ENCODE data around the gene NISCH.

The NISCH gene

GRCh38 chr3:52498137-52499054 lies 43.0 kb downstream of the NISCH start:
- H3K27me3 Mint-ChIP-seq: no peaks in the 10 kb centered on the region
- H3K4me3 Mint-ChIP-seq: no peak overlapping the region
- peaks cover 9% of the 10 kb centered on the region for H3K4me1 Mint-ChIP-seq (ENCODE audit: low read depth)
- H3K36me3 Mint-ChIP-seq (ENCODE audit: low read depth): no peaks in the 10 kb centered on the region
- no peak overlapping the region for H3K27ac Mint-ChIP-seq
- no peaks in the 10 kb centered on the region for H3K9me3 Mint-ChIP-seq

- no peak overlapping the region for H3K27ac Mint-ChIP-seq
- no peaks in the 10 kb centered on the region for H3K27me3 Mint-ChIP-seq
- no peaks in the 10 kb centered on the region for H3K36me3 Mint-ChIP-seq (ENCODE audit: low read depth)
- H3K4me3 Mint-ChIP-seq: no peak overlapping the region
- H3K4me1 Mint-ChIP-seq (ENCODE audit: low read depth): peaks cover 9% of the 10 kb centered on the region
- no peaks in the 10 kb centered on the region for H3K9me3 Mint-ChIP-seq
Observed at GRCh38 chr3:52501046-52501445, 45.6 kb downstream of the NISCH start.

- Mint-ChIP-seq H3K4me3 (no peak overlapping the region), H3K36me3 (ENCODE audit: low read depth) (no peaks in the 10 kb centered on the region), H3K4me1 (ENCODE audit: low read depth) (peaks cover 9% of the 10 kb centered on the region), H3K27ac (no peak overlapping the region), H3K9me3 (no peaks in the 10 kb centered on the region), H3K27me3 (no peaks in the 10 kb centered on the region)
Observed at GRCh38 chr3:52502001-52502400, 46.6 kb downstream of the NISCH start.

- Mint-ChIP-seq H3K27me3 (no peaks in the 10 kb centered on the region), H3K9me3 (no peaks in the 10 kb centered on the region), H3K4me1 (ENCODE audit: low read depth) (peaks cover 9% of the 10 kb centered on the region), H3K27ac (no peak overlapping the region), H3K36me3 (ENCODE audit: low read depth) (no peaks in the 10 kb centered on the region), H3K4me3 (no peak overlapping the region)
Observed at GRCh38 chr3:52502808-52503350, 47.5 kb downstream of the NISCH start.

GRCh38 chr3:52503788-52504424 lies 48.5 kb downstream of the NISCH start:
- H3K9me3 Mint-ChIP-seq: no peaks in the 10 kb centered on the region
- H3K4me3 Mint-ChIP-seq: no peak overlapping the region
- H3K36me3 Mint-ChIP-seq (ENCODE audit: low read depth): no peaks in the 10 kb centered on the region
- H3K4me1 Mint-ChIP-seq (ENCODE audit: low read depth): peaks cover 1% of the 10 kb centered on the region
- no peaks in the 10 kb centered on the region for H3K27me3 Mint-ChIP-seq
- no peak overlapping the region for H3K27ac Mint-ChIP-seq

- H3K27me3 Mint-ChIP-seq: no peaks in the 10 kb centered on the region
- H3K27ac Mint-ChIP-seq: no peak overlapping the region
- no peaks in the 10 kb centered on the region for H3K36me3 Mint-ChIP-seq (ENCODE audit: low read depth)
- no peak overlapping the region for H3K4me3 Mint-ChIP-seq
- H3K9me3 Mint-ChIP-seq: no peaks in the 10 kb centered on the region
- no peaks in the 10 kb centered on the region for H3K4me1 Mint-ChIP-seq (ENCODE audit: low read depth)
Observed at GRCh38 chr3:52504977-52505376, 49.6 kb downstream of the NISCH start.

- Mint-ChIP-seq H3K4me1 (ENCODE audit: low read depth) (no peaks in the 10 kb centered on the region), H3K36me3 (ENCODE audit: low read depth) (no peaks in the 10 kb centered on the region), H3K27me3 (no peaks in the 10 kb centered on the region), H3K4me3 (no peak overlapping the region), H3K27ac (no peak overlapping the region), H3K9me3 (no peaks in the 10 kb centered on the region)
Observed at GRCh38 chr3:52506266-52506966, 51.0 kb downstream of the NISCH start.

GRCh38 chr3:52507359-52507758 lies 52.0 kb downstream of the NISCH start:
- Mint-ChIP-seq H3K27me3 (no peaks in the 10 kb centered on the region), H3K27ac (no peak overlapping the region), H3K4me3 (no peak overlapping the region)

GRCh38 chr3:52509753-52510328 lies 54.4 kb downstream of the NISCH start:
- H3K9me3 Mint-ChIP-seq: no peaks in the 10 kb centered on the region
- no peaks in the 10 kb centered on the region for H3K4me1 Mint-ChIP-seq (ENCODE audit: low read depth)
- H3K4me3 Mint-ChIP-seq: no peak overlapping the region
- no peaks in the 10 kb centered on the region for H3K36me3 Mint-ChIP-seq (ENCODE audit: low read depth)
- H3K27ac Mint-ChIP-seq: no peak overlapping the region
- H3K27me3 Mint-ChIP-seq: no peaks in the 10 kb centered on the region

More at GRCh38 chr3:52507359-52507758, 52.0 kb downstream of the NISCH start:
- Mint-ChIP-seq H3K9me3 (no peaks in the 10 kb centered on the region), H3K4me1 (ENCODE audit: low read depth) (no peaks in the 10 kb centered on the region), H3K36me3 (ENCODE audit: low read depth) (no peaks in the 10 kb centered on the region)

- no peaks in the 10 kb centered on the region for H3K36me3 Mint-ChIP-seq (ENCODE audit: low read depth)
- H3K27me3 Mint-ChIP-seq: no peaks in the 10 kb centered on the region
- no peak overlapping the region for H3K4me3 Mint-ChIP-seq
- no peaks in the 10 kb centered on the region for H3K4me1 Mint-ChIP-seq (ENCODE audit: low read depth)
- H3K9me3 Mint-ChIP-seq: no peaks in the 10 kb centered on the region
- no peak overlapping the region for H3K27ac Mint-ChIP-seq
Observed at GRCh38 chr3:52511509-52511908, 56.1 kb downstream of the NISCH start.

- Mint-ChIP-seq H3K4me1 (ENCODE audit: low read depth) (no peaks in the 10 kb centered on the region), H3K4me3 (no peak overlapping the region), H3K36me3 (ENCODE audit: low read depth) (no peaks in the 10 kb centered on the region)
Observed at GRCh38 chr3:52512105-52512504, 56.7 kb downstream of the NISCH start.

GRCh38 chr3:52512727-52513126 lies 57.3 kb downstream of the NISCH start:
- Mint-ChIP-seq H3K4me3 (no peak overlapping the region), H3K36me3 (ENCODE audit: low read depth) (no peaks in the 10 kb centered on the region), H3K4me1 (ENCODE audit: low read depth) (no peaks in the 10 kb centered on the region), H3K27me3 (no peaks in the 10 kb centered on the region), H3K27ac (no peak overlapping the region), H3K9me3 (no peaks in the 10 kb centered on the region)

More at GRCh38 chr3:52512105-52512504, 56.7 kb downstream of the NISCH start:
- Mint-ChIP-seq H3K27ac (no peak overlapping the region), H3K9me3 (no peaks in the 10 kb centered on the region), H3K27me3 (no peaks in the 10 kb centered on the region)

- H3K27ac Mint-ChIP-seq: no peak overlapping the region
- H3K36me3 Mint-ChIP-seq (ENCODE audit: low read depth): no peaks in the 10 kb centered on the region
- H3K27me3 Mint-ChIP-seq: no peaks in the 10 kb centered on the region
- H3K4me1 Mint-ChIP-seq (ENCODE audit: low read depth): no peaks in the 10 kb centered on the region
- no peaks in the 10 kb centered on the region for H3K9me3 Mint-ChIP-seq
- H3K4me3 Mint-ChIP-seq: no peak overlapping the region
Observed at GRCh38 chr3:52513281-52513680, 57.9 kb downstream of the NISCH start.

- H3K27me3 Mint-ChIP-seq: no peaks in the 10 kb centered on the region
- H3K4me1 Mint-ChIP-seq (ENCODE audit: low read depth): no peaks in the 10 kb centered on the region
- no peaks in the 10 kb centered on the region for H3K9me3 Mint-ChIP-seq
- no peaks in the 10 kb centered on the region for H3K36me3 Mint-ChIP-seq (ENCODE audit: low read depth)
- H3K4me3 Mint-ChIP-seq: no peak overlapping the region
- no peak overlapping the region for H3K27ac Mint-ChIP-seq
Observed at GRCh38 chr3:52514576-52514975, 59.2 kb downstream of the NISCH start.

Data from stimulated activated naive CD8-positive, alpha-beta T cell treated with anti-CD3 and anti-CD28 coated beads, Interleukin-15, Interleukin-2, amounts not matched to agents 100 ng/mL and 50 ng/mL, for 24 hours (primary cell).